ENCODE results near the gene BRD9. TPM values are rescaled to one million over a fixed set of nuclear protein-coding genes. Genes with fewer than 3 reads are reported as not detected.

The BRD9 gene
- total RNA-seq, 2 donors from 2014 or later = 27.6 to 42.9 TPM

DNA sequence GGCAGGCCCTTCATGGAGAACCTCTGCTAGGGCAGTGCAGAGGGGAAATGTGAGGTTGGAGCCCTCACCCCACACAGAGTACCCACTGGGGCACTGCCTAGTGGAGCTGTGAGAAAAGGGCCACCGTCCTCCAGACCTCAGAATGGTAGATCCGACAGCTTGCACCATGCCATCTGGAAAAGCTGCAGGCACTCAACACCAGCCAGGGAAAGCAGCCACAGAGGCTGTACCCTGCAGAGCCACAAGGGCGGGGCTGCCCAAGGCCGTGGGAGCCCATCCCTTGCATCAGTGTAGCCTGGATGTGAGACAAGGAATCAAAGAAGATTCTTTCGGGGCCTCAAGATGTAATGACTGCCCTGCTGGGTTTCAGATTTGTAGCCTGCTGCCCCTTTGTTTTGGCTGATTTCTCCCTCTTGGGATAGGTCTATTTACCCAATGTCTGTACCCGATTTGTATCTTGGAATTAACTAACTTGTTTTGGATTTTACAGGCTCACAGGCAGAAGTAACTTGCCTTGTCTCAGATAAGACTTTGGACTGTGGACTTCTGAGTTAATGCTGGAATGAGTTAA, 25.2 kb downstream of the BRD9 start:
- DNase-seq = peak in 1 of 2 donors; percentile 25
- ATAC-seq = peak; percentile 64
- intact Hi-C loops (cut with DNase I, micrococcal nuclease) = no loop called here

DNA sequence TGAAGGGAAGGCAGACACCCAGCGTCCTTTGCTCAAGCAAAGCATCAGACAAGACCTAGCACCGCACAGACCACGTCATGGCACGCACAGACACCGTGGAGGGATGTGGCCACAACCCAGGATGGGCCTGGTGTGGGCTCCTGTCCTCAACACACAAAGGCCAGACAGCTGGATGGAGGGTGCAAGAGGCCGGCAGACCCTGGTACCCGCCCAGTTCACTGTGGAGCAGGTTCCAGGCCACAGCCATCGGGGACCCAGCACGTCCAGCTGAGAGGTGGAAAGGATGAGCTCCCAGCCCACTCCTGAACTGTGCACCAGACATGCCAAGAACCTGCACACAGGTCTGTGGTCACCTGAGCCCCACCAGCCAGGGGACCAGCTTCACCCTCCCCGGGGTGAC, 26.8 kb downstream of the BRD9 start:
- no peak for ATAC-seq
- no peak for DNase-seq
- intact Hi-C loops (cut with DNase I, micrococcal nuclease) = no loop called here

DNA sequence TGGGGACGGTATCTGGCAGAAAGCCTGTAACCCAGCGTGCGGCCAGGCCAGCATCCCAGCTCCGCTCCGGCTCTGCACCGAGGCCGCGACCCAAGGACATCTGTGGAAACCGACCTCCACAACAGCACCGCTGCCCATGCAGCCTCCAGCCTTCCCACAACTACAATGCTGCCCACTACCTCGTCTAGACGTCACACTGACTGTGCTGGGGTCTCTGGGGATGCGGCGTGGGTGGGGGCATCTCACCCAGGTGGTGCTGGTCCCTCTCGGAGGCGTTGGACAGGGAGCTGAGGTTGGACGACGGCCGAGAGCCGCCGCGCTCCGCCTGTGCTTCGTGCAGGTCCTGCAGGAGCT, 27.5 kb downstream of the BRD9 start:
- ATAC-seq (no peak), DNase-seq (no peak)
- intact Hi-C loops (cut with DNase I, micrococcal nuclease) = no loop called here

DNA sequence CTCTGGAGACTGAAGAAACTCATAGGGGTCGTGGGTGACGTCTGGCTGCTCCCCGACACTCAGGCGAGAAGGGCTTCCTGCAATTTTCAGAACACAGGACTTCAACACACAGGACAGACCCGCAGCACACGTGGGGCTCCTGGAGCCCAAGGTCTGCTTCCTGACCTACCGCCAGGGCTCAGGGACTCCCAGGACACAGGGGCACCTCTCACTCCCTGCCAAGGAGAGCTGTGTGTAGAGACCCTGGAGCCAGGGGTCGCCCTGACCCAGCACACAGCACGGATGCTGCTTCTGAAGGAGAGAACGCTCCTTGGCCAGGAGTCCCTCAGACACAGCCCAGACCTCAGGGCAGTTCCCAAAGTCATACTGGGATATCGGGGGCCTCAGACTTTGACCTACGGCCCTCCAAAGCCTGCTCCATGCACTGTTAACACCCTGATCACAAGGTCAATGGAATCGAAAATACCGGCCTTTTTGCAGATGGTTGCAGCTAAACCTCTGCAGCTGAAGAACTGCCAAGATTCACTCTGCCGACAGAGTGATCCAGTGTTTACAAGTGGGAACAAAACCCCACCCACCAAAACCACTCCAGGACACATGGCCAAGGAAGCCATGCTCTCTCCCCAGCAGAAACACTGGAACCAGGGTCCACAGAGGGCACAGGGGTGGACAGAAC, 28.0 kb downstream of the BRD9 start:
- no peak for ATAC-seq

GRCh38 chr5:863244-863805, 29.3 kb downstream of the BRD9 start:
- ATAC-seq = no peak
- no peak for DNase-seq
- intact Hi-C loops (cut with DNase I, micrococcal nuclease) = no loop called here

More for the DNA sequence above, 28.0 kb downstream of the BRD9 start:
- intact Hi-C loops (cut with DNase I, micrococcal nuclease) = no loop called here
- DNase-seq = no peak

- no peak for DNase-seq
- ATAC-seq = no peak
- intact Hi-C loops (cut with DNase I, micrococcal nuclease) = no loop called here
Measured at GRCh38 chr5:862367-863243, 30.0 kb downstream of the BRD9 start.

DNA sequence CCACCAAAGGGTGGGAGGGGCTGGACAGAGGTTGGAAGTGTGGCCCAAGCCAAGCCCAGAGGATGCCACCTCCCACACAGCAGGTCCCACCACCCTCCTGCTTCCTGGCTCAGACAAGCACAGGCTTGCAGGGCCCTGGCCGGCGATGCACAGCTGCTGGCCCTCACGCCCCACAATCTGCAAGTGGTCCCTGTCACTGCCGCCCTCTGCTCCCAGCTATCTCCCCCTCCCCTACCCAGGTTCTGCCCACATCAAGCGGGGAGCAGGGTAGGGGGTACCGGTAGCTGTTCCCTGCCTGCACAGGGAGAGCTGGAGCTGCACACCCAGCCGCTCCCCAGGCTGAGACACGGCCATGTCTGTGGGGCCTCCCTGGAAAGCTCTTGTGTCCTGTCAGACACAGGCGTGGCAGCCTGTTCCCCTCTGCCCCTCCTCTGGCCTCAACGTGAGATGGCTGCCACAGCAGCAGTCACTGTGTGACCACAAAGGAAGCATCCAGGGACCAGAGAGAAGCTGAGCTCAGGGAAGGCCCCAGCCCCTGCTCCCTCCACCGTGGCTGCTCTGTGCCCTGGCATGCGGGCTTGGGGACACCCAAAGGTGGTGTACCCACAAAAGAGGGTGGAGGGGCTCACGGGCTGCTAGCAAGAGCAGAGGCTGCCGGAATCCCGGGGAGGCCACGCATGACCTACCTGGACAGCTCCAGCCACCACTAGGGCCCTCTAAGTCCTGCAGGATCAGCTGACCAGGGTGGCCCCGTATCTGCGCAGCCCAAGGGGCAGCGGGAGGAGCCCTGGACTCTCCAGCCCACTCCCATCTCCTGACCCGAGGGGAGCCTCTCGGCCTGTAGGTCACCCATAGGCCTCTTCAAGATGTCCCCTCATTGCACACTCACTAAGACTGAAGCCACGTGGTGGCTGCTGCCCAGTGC, 30.9 kb downstream of the BRD9 start:
- ATAC-seq (peak; percentile 19), DNase-seq (no peak)
- intact Hi-C loops (cut with DNase I, micrococcal nuclease) = no loop called here

- intact Hi-C loops (cut with DNase I, micrococcal nuclease) = no loop called here
- DNase-seq (no peak), ATAC-seq (no peak)
Measured at GRCh38 chr5:860506-861150, 32.0 kb downstream of the BRD9 start.

DNA sequence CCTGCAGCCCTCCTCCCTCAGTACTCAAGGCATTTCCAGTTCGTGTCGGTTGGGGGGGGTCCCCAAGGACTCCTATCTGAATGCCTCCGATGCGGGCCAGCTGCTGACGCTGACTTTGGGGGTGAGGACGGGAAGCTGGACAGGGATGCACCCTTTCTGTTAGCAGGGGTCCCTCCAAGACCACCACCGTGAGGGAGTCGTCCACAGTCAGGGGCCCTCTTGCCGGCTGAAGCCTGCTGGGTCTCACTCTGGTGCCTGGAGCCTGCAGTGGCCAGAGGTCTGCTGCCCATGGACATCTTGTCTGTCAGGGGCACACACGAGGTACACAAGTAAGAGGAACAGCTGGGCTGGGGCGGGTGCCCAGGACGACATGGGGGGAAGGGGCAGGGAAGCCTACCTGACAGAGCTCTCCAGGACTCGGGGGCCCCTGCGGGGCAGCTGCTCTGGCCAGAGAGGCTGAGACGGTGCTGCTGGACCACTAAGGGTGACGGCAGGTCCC, 32.8 kb downstream of the BRD9 start:
- no peak for DNase-seq
- intact Hi-C loops (cut with DNase I, micrococcal nuclease) = no loop called here
- ATAC-seq = no peak

DNA sequence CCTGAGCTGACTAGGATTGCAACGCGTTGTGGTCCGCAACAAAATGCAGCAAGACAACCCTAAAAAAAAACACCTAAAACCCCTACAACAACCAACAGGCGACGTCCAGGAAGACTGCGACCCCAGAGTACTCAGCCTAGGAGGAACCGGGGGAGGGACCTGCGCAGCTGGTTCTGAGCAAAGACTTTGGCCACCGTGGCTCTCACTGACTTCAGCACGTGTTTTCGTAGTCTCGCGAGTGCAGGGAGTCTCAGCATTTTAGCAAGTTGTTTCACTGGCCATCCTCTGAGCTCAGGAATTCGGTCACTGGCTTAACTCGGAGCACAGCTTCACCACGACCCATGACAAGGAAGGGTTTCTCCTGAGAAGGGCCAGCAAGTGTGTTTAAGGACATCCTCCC, 33.2 kb downstream of the BRD9 start:
- no peak for ATAC-seq
- DNase-seq = no peak
- intact Hi-C loops (cut with DNase I, micrococcal nuclease) = no loop called here

GRCh38 chr5:858726-859125, 33.9 kb downstream of the BRD9 start:
- DNase-seq (no peak), ATAC-seq (no peak)
- intact Hi-C loops (cut with DNase I, micrococcal nuclease) = no loop called here

GRCh38 chr5:856531-857425, 35.8 kb downstream of the BRD9 start:
- ATAC-seq (no peak), DNase-seq (no peak)
- intact Hi-C loops (cut with DNase I, micrococcal nuclease) = no loop called here

DNA sequence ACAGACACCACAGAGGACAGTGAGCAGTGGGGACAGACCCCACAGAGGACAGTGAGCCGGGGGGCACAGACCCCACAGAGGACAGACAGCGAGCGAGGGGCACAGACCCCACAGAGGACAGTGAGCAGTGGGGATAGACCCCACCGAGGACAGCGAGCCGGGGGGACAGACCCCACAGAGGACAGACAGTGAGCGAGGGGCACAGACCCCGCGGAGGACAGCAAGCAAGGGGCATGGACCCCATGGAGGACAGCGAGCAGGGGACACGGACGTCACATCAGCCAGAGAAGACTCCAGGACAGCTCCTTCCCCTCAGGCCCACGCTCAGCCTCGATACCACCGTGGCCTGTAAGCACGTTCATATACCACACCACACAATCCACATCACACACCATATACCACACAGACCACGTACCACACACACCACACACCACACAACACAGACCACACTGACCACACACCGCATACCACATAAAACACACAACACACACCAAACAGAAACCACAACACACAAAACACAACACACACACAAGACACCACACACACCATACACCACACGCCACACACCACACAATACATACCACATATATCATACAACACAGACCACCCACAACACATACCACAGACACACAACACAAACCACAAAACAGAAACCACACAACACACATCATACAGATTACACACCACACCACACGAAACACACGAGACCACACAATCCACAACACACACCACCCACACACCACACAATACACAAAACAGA, 36.6 kb downstream of the BRD9 start:
- intact Hi-C loops (cut with DNase I, micrococcal nuclease) = no loop called here
- DNase-seq (peak in 1 of 2 donors; percentile 18), ATAC-seq (peak; percentile 12)

- no peak for ATAC-seq
- no peak for DNase-seq
- intact Hi-C loops (cut with DNase I, micrococcal nuclease) = no loop called here
Measured at GRCh38 chr5:854966-855743, 37.4 kb downstream of the BRD9 start.

- ATAC-seq (no peak), DNase-seq (peak in 1 of 2 donors; percentile 16)
- intact Hi-C loops (cut with DNase I, micrococcal nuclease) = no loop called here
Measured at GRCh38 chr5:854217-854616, 38.4 kb downstream of the BRD9 start.
